ENCODE measurements around the gene PAX5. TPM values are rescaled to one million over a fixed set of nuclear protein-coding genes. Genes with fewer than 3 reads are reported as not detected.
A peak's percentile ranks its signal among the peaks of the same experiment; 100 is the strongest.
"Not testable (repeated sequence)": the region's sequence is repeated elsewhere in the genome, so short reads cannot be mapped to it uniquely, and the experiment has no call there.

PAX5 gene
- total RNA-seq: not detected in 2 replicates

- Histone ChIP-seq H3K36me3 (ENCODE audit: control insufficient read depth, insufficient read depth, low read length) (no peaks in the 10 kb centered on the region), H3K4me3 (ENCODE audit: low read depth, low read length) (no peak within 1 kb of the TSS), H3K27me3 (ENCODE audit: control insufficient read depth, insufficient read depth, low read length) (peaks cover 98% of the 10 kb centered on the region)
- TF ChIP-seq CTCF (IDR thresholded peaks at IDR 0.05; ENCODE audit: insufficient read depth, low read length, poor library complexity, severe bottlenecking): no peak
- no peak for DNase-seq (ENCODE audit: low read depth)
Measured at GRCh38 chr9:37033682-37034304, at the start of gene PAX5. PAX5 (minus strand) TSS chr9:37034268; CDS start chr9:37034031, 237 bp downstream.

GRCh38 chr9:37083654-37084053, 49.6 kb upstream of the PAX5 start:
- no peak for DNase-seq (ENCODE audit: low read depth)
- no peak overlapping the region for H3K4me3 ChIP-seq (ENCODE audit: low read depth, low read length)
- no peaks in the 10 kb centered on the region for H3K27me3 ChIP-seq (ENCODE audit: control insufficient read depth, insufficient read depth, low read length)
- H3K36me3 ChIP-seq (ENCODE audit: control insufficient read depth, insufficient read depth, low read length): no peaks in the 10 kb centered on the region
- TF ChIP-seq CTCF (IDR thresholded peaks at IDR 0.05; ENCODE audit: insufficient read depth, low read length, poor library complexity, severe bottlenecking): no peak

GRCh38 chr9:37082214-37082765, 48.2 kb upstream of the PAX5 start:
- no peak overlapping the region for H3K4me3 ChIP-seq (ENCODE audit: low read depth, low read length)
- no peaks in the 10 kb centered on the region for H3K27me3 ChIP-seq (ENCODE audit: control insufficient read depth, insufficient read depth, low read length)
- TF ChIP-seq CTCF (IDR thresholded peaks at IDR 0.05; ENCODE audit: insufficient read depth, low read length, poor library complexity, severe bottlenecking): no peak
- H3K36me3 ChIP-seq (ENCODE audit: control insufficient read depth, insufficient read depth, low read length): no peaks in the 10 kb centered on the region
- no peak for DNase-seq (ENCODE audit: low read depth)

GRCh38 chr9:37081507-37081906, 47.4 kb upstream of the PAX5 start:
- DNase-seq (ENCODE audit: low read depth); H3K4me3 ChIP-seq (ENCODE audit: low read depth, low read length); H3K36me3 ChIP-seq (ENCODE audit: control insufficient read depth, insufficient read depth, low read length); H3K27me3 ChIP-seq (ENCODE audit: control insufficient read depth, insufficient read depth, low read length): not testable (repeated sequence)

DNA sequence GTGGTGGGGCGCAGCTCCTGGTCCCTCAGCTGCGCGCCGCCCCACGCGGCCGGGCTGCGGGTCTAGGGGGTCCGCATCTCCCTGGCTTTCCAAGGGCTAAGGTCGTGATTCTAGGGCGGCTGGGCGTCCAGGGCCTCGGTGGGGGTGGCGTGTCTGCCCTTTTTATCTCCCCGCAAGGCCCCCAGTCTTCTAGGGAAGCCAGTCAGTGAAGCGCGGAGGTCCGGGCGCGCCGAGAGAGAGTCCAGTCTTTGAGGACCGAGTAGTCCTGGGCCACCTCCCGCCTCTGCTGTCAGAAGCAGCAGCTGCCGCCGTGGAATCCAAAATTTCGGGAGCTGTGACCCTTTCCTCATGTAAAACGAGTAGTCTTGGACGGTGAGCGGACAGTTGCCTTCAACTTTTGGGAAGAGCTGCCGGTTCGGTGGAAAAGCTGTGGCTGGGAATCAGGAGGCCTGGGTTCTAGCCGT, 46.1 kb upstream of the PAX5 start:
- H3K27me3 ChIP-seq (ENCODE audit: control insufficient read depth, insufficient read depth, low read length); DNase-seq (ENCODE audit: low read depth); H3K36me3 ChIP-seq (ENCODE audit: control insufficient read depth, insufficient read depth, low read length): not testable (repeated sequence)
- peak overlapping the region; percentile 86 for H3K4me3 ChIP-seq (ENCODE audit: low read depth, low read length)

GRCh38 chr9:37079370-37080164, 45.5 kb upstream of the PAX5 start:
- peak; percentile 69 for DNase-seq (ENCODE audit: low read depth)
- peak overlapping the region; percentile 86 for H3K4me3 ChIP-seq (ENCODE audit: low read depth, low read length)
- no peak for TF ChIP-seq CTCF (IDR thresholded peaks at IDR 0.05; ENCODE audit: insufficient read depth, low read length, poor library complexity, severe bottlenecking)
- no peaks in the 10 kb centered on the region for H3K27me3 ChIP-seq (ENCODE audit: control insufficient read depth, insufficient read depth, low read length)
- H3K36me3 ChIP-seq (ENCODE audit: control insufficient read depth, insufficient read depth, low read length): no peaks in the 10 kb centered on the region

- H3K4me3 ChIP-seq (ENCODE audit: low read depth, low read length); H3K27me3 ChIP-seq (ENCODE audit: control insufficient read depth, insufficient read depth, low read length); DNase-seq (ENCODE audit: low read depth); H3K36me3 ChIP-seq (ENCODE audit: control insufficient read depth, insufficient read depth, low read length): not testable (repeated sequence)
Measured at GRCh38 chr9:37074790-37075189, 40.7 kb upstream of the PAX5 start.
